HEK293 (cell line): Measurements from ENCODE around the gene SLC9A4.

Source experiments
- GLIS1 ChIP-seq: fragments of 450-650 bp; formaldehyde crosslinking; IDR thresholded peaks from 2 replicates; pipeline ENCODE4 v1.5.1; 2016; ENCODE audit warnings: missing biosample characterization, missing genetic modification characterization
- TF ChIP-seq, protein P1 (sequence below): fragments of 450-650 bp; formaldehyde crosslinking; IDR thresholded peaks from 2 replicates; pipeline ENCODE4 v1.5.1; 2016; ENCODE audit warnings: missing biosample characterization, missing genetic modification characterization, low read depth
- TF ChIP-seq, protein P2 (sequence below): fragments of 450-650 bp; formaldehyde crosslinking; IDR thresholded peaks from 2 replicates; pipeline ENCODE4 v1.5.1; 2016; ENCODE audit warnings: missing biosample characterization, missing genetic modification characterization

GRCh38 chr2:102424754-102425153 lies 48.3 kb upstream of the SLC9A4 start:
- TF ChIP-seq, protein P1, sequence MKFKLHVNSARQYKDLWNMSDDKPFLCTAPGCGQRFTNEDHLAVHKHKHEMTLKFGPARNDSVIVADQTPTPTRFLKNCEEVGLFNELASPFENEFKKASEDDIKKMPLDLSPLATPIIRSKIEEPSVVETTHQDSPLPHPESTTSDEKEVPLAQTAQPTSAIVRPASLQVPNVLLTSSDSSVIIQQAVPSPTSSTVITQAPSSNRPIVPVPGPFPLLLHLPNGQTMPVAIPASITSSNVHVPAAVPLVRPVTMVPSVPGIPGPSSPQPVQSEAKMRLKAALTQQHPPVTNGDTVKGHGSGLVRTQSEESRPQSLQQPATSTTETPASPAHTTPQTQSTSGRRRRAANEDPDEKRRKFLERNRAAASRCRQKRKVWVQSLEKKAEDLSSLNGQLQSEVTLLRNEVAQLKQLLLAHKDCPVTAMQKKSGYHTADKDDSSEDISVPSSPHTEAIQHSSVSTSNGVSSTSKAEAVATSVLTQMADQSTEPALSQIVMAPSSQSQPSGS: no peak
- TF ChIP-seq, protein P2, sequence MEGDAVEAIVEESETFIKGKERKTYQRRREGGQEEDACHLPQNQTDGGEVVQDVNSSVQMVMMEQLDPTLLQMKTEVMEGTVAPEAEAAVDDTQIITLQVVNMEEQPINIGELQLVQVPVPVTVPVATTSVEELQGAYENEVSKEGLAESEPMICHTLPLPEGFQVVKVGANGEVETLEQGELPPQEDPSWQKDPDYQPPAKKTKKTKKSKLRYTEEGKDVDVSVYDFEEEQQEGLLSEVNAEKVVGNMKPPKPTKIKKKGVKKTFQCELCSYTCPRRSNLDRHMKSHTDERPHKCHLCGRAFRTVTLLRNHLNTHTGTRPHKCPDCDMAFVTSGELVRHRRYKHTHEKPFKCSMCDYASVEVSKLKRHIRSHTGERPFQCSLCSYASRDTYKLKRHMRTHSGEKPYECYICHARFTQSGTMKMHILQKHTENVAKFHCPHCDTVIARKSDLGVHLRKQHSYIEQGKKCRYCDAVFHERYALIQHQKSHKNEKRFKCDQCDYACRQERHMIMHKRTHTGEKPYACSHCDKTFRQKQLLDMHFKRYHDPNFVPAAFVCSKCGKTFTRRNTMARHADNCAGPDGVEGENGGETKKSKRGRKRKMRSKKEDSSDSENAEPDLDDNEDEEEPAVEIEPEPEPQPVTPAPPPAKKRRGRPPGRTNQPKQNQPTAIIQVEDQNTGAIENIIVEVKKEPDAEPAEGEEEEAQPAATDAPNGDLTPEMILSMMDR (tag by site-specific recombination): no peak
- no peak for TF ChIP-seq GLIS1 (tag by site-specific recombination)
